Measurements from ENCODE around the gene USP5. TPM values are rescaled to one million over a fixed set of nuclear protein-coding genes. Genes with fewer than 3 reads are reported as not detected.
A peak's percentile ranks its signal among the peaks of the same experiment; 100 is the strongest.

The USP5 gene
- total and polyA plus RNA-seq, 2 experiments from 2014 or later = 145 to 156 TPM

DNA sequence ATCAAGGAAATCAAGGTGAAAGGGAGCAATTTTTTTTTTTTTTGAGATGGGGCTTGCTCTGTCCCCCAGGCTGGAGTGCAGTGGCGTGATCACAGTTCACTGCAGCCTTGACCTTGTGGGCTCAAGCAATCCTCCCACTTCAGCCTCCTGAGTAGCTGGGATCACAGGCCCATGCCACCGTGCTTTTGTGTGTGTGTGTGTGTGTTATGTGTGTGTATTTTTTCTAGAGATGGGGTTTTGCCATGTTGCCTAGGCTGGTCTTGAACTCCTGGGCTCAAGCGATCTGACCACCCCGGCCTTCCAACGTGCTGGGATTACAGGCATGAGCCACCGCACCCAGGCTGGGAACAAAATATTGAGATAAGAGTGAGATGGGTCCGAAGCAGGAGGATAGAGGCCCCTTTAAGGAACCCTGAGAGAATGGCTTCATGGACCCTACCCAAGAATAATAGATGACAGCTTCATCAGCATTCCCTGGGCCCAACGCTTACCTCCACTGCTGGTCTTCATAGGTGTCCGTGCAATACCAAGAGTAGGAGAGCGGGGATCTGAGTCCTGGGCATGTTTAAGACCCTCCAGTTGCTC is 1.9 kb upstream of the USP5 start:
- no peaks in the 10 kb centered on the region for H3K9me3 ChIP-seq (ENCODE audit: low read depth)

GRCh38 chr12:6850796-6851152 is 1.2 kb upstream of the USP5 start:
- Histone ChIP-seq H3K27ac (no peak overlapping the region), H3K9me3 (ENCODE audit: low read depth) (no peaks in the 10 kb centered on the region), H3K36me3 (peaks cover 4% of the 10 kb centered on the region), H3K4me1 (ENCODE audit: low read depth) (no peaks in the 10 kb centered on the region), H3K4me3 (peak overlapping the region; percentile 53), H3K27me3 (no peaks in the 10 kb centered on the region)
- TF ChIP-seq, protein P1, sequence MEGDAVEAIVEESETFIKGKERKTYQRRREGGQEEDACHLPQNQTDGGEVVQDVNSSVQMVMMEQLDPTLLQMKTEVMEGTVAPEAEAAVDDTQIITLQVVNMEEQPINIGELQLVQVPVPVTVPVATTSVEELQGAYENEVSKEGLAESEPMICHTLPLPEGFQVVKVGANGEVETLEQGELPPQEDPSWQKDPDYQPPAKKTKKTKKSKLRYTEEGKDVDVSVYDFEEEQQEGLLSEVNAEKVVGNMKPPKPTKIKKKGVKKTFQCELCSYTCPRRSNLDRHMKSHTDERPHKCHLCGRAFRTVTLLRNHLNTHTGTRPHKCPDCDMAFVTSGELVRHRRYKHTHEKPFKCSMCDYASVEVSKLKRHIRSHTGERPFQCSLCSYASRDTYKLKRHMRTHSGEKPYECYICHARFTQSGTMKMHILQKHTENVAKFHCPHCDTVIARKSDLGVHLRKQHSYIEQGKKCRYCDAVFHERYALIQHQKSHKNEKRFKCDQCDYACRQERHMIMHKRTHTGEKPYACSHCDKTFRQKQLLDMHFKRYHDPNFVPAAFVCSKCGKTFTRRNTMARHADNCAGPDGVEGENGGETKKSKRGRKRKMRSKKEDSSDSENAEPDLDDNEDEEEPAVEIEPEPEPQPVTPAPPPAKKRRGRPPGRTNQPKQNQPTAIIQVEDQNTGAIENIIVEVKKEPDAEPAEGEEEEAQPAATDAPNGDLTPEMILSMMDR (IDR thresholded peaks at IDR 0.05; ENCODE audit: low read depth, low read length) = no peak
- DNase-seq (ENCODE audit: low read depth in 1 of 2, low spot score in 1 of 2) = no peak

More for the DNA sequence above, 1.9 kb upstream of the USP5 start:
- peaks cover 2% of the 10 kb centered on the region for H3K36me3 ChIP-seq
- no peak for DNase-seq (ENCODE audit: low read depth in 1 of 2, low spot score in 1 of 2)
- TF ChIP-seq, protein P1 (IDR thresholded peaks at IDR 0.05; ENCODE audit: low read depth, low read length) = no peak
- no peaks in the 10 kb centered on the region for H3K27me3 ChIP-seq
- no peaks in the 10 kb centered on the region for H3K4me1 ChIP-seq (ENCODE audit: low read depth)
- no peak overlapping the region for H3K27ac ChIP-seq
- peak overlapping the region; percentile 53 for H3K4me3 ChIP-seq

DNA sequence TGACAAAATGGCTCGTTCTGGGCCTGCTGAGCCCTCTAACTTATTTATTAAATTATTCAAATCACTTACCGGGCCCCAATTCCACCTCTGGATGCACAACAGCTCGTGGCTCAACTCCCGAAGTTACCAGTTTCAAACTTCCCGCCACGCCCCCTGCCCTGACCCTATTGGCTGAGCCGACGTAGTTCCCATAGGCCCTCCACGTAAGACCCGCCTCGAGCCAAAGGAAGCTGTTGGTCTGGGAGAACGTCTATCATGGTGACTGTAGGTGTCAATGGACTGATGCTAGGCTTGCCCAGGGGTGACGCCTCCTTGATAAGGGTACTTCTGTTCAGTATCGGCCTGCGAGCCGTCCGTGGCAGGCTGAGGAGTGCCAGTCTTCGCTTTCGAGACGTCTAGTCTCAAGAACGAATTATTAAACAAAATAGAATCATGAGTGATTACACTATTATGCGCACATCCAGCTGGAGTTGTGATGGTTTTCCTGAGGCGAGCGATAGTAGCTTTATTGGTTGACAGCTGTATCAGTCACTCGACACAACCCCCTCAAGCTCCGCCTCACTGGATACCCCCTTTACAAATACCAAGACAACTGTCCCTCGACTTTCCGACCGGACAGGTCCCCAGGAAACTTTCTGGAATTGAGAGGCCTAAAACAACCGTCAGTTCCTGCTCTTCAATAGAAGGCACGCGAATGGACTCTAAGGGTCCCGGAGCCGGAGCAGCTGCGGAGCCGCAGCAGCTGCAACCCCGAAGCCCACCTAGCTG is 613 bp upstream of the USP5 start, which contains the start of gene CDCA3:
Gene CDCA3 (minus strand): TSS at position 134 of the 768 bp plus-strand sequence. CDS start 334 bp downstream, outside the sequence.
- Histone ChIP-seq H3K27ac (peak within 1 kb of the TSS; percentile 84), H3K9me3 (ENCODE audit: low read depth) (no peaks in the 10 kb centered on the region), H3K4me1 (ENCODE audit: low read depth) (no peaks in the 10 kb centered on the region), H3K27me3 (no peaks in the 10 kb centered on the region), H3K4me3 (peak within 1 kb of the TSS; percentile 53), H3K36me3 (peaks cover 8% of the 10 kb centered on the region)
- DNase-seq (ENCODE audit: low read depth in 1 of 2, low spot score in 1 of 2) = peak; percentile 98 to 99
- TF ChIP-seq, protein P1 (IDR thresholded peaks at IDR 0.05; ENCODE audit: low read depth, low read length) = no peak

GRCh38 chr12:6852651-6853354 is 853 bp downstream of the USP5 start:
- DNase-seq (ENCODE audit: low read depth in 1 of 2, low spot score in 1 of 2) = peak; percentile 59 to 66
- H3K4me3 ChIP-seq = peak overlapping the region; percentile 53
- H3K9me3 ChIP-seq (ENCODE audit: low read depth) = no peaks in the 10 kb centered on the region
- no peaks in the 10 kb centered on the region for H3K4me1 ChIP-seq (ENCODE audit: low read depth)
- peak overlapping the region; percentile 78 for H3K27ac ChIP-seq
- TF ChIP-seq, protein P1 (IDR thresholded peaks at IDR 0.05; ENCODE audit: low read depth, low read length) = no peak
- peaks cover 23% of the 10 kb centered on the region for H3K36me3 ChIP-seq
- no peaks in the 10 kb centered on the region for H3K27me3 ChIP-seq

DNA sequence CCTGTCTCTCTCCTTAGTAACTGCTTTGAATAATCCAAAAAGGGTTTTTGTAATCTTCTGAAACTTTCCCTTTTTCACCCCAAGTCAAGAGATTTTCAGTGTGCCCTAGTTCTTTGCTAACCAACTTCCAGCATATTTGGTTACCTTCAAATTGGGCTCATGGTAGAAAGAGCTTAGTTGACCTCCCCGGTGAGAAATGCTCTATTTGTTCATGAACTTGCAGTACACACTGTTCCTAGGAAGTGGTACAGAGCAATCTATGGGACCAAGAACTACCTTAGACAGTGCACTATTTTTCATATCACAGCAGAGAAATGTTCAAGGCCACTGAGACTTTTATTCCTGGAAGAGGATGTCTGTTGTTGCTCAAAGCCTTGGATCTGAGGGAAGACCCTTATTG is 1.7 kb downstream of the USP5 start:
- Histone ChIP-seq H3K27ac (peak overlapping the region; percentile 78), H3K36me3 (peaks cover 31% of the 10 kb centered on the region), H3K27me3 (no peaks in the 10 kb centered on the region), H3K4me1 (ENCODE audit: low read depth) (no peaks in the 10 kb centered on the region), H3K9me3 (ENCODE audit: low read depth) (no peaks in the 10 kb centered on the region), H3K4me3 (no peak overlapping the region)
- TF ChIP-seq, protein P1 (IDR thresholded peaks at IDR 0.05; ENCODE audit: low read depth, low read length) = no peak
- no peak for DNase-seq (ENCODE audit: low read depth in 1 of 2, low spot score in 1 of 2)
